NCI-H82 treated with DMSO at 0.1 percent for 48 hours (cell line): ENCODE data around the gene ANKRD60.

Source experiments
- DNase-seq: peaks from one replicate; lab custom pipeline; 2025; ENCODE audit not compliant: unreplicated experiment; lab: John Stamatoyannopoulos, UW

Gene ANKRD60

GRCh38 chr20:58228484-58229197 is at the start of gene ANKRD60:
ANKRD60 (minus strand) TSS chr20:58228653; CDS start chr20:58228653, 0 bp downstream.
- DNase-seq, result no peak

- DNase-seq, result no peak
These were observed 49.4 kb upstream of the ANKRD60 start for GRCh38 chr20:58277578-58278472.

- DNase-seq, result no peak
These were observed 48.7 kb upstream of the ANKRD60 start for GRCh38 chr20:58277107-58277506.

GRCh38 chr20:58274384-58274783 is 45.9 kb upstream of the ANKRD60 start:
- no peak for DNase-seq

- DNase-seq, result no peak
These were observed 43.3 kb upstream of the ANKRD60 start for GRCh38 chr20:58271606-58272351.

GRCh38 chr20:58268936-58269619 is 40.6 kb upstream of the ANKRD60 start:
- DNase-seq, result no peak

GRCh38 chr20:58268421-58268821 is 40.0 kb upstream of the ANKRD60 start:
- no peak for DNase-seq

- DNase-seq, result no peak
These were observed 39.1 kb upstream of the ANKRD60 start for GRCh38 chr20:58267389-58268215.

GRCh38 chr20:58264271-58264670 is 35.8 kb upstream of the ANKRD60 start:
- no peak for DNase-seq

- DNase-seq, result no peak
These were observed 33.2 kb upstream of the ANKRD60 start for GRCh38 chr20:58261660-58262059.

GRCh38 chr20:58260006-58260405 is 31.6 kb upstream of the ANKRD60 start:
- DNase-seq, result no peak

GRCh38 chr20:58256842-58257241 is 28.4 kb upstream of the ANKRD60 start:
- DNase-seq, result no peak

GRCh38 chr20:58256307-58256706 is 27.9 kb upstream of the ANKRD60 start:
- no peak for DNase-seq

GRCh38 chr20:58254890-58255289 is 26.4 kb upstream of the ANKRD60 start:
- no peak for DNase-seq

- no peak for DNase-seq
These were observed 23.6 kb upstream of the ANKRD60 start for GRCh38 chr20:58251979-58252591.

- no peak for DNase-seq
These were observed 23.0 kb upstream of the ANKRD60 start for GRCh38 chr20:58251348-58251978.

GRCh38 chr20:58246346-58246745 is 17.9 kb upstream of the ANKRD60 start:
- no peak for DNase-seq

- DNase-seq, result no peak
These were observed 17.5 kb upstream of the ANKRD60 start for GRCh38 chr20:58245931-58246330.
